ENCODE data around the gene DGKG.
A peak's percentile ranks its signal among the peaks of the same experiment; 100 is the strongest.

The DGKG gene

DNA sequence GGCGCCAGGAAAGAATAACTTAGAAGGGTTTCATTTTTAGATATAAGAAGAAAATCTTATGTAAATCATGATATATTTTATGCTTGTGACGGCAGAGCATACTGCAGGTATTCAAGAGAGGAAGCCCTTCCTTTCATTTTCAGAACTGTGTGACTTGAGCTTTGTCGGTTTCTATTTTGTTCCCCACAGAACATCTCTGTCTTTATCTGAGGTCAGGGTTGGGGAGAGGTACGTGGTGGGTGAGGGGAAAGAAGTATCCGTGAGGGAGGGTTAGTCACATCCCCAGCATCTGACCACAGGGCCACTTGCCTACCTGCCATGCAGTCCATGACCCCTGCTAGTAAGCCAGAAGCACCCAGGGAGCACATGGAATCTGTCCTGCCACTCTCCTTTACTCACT, 126.5 kb downstream of the DGKG start:
- TF ChIP-seq, protein P1, sequence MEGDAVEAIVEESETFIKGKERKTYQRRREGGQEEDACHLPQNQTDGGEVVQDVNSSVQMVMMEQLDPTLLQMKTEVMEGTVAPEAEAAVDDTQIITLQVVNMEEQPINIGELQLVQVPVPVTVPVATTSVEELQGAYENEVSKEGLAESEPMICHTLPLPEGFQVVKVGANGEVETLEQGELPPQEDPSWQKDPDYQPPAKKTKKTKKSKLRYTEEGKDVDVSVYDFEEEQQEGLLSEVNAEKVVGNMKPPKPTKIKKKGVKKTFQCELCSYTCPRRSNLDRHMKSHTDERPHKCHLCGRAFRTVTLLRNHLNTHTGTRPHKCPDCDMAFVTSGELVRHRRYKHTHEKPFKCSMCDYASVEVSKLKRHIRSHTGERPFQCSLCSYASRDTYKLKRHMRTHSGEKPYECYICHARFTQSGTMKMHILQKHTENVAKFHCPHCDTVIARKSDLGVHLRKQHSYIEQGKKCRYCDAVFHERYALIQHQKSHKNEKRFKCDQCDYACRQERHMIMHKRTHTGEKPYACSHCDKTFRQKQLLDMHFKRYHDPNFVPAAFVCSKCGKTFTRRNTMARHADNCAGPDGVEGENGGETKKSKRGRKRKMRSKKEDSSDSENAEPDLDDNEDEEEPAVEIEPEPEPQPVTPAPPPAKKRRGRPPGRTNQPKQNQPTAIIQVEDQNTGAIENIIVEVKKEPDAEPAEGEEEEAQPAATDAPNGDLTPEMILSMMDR (IDR thresholded peaks at IDR 0.05; ENCODE audit: borderline replicate concordance, control extremely low read depth, extremely low read depth, insufficient read depth, missing control alignments): no peak
- in situ Hi-C loops (cut with MboI; ENCODE audit: low sequenced_read_pairs, unreplicated experiment): no loop called here
- peak; percentile 58 for DNase-seq (ENCODE audit: low spot score)

GRCh38 chr3:186234152-186234551, 127.9 kb downstream of the DGKG start:
- TF ChIP-seq, protein P1 (IDR thresholded peaks at IDR 0.05; ENCODE audit: borderline replicate concordance, control extremely low read depth, extremely low read depth, insufficient read depth, missing control alignments): no peak
- in situ Hi-C loops (cut with MboI; ENCODE audit: low sequenced_read_pairs, unreplicated experiment): no loop called here
- DNase-seq (ENCODE audit: low spot score): no peak

GRCh38 chr3:186226482-186226881, 135.6 kb downstream of the DGKG start:
- DNase-seq (ENCODE audit: low spot score): no peak
- TF ChIP-seq, protein P1 (IDR thresholded peaks at IDR 0.05; ENCODE audit: borderline replicate concordance, control extremely low read depth, extremely low read depth, insufficient read depth, missing control alignments): no peak
- in situ Hi-C loops (cut with MboI; ENCODE audit: low sequenced_read_pairs, unreplicated experiment): no loop called here

- in situ Hi-C loops (cut with MboI; ENCODE audit: low sequenced_read_pairs, unreplicated experiment): no loop called here
- TF ChIP-seq, protein P1 (IDR thresholded peaks at IDR 0.05; ENCODE audit: borderline replicate concordance, control extremely low read depth, extremely low read depth, insufficient read depth, missing control alignments): no peak
These were observed 136.4 kb downstream of the DGKG start for GRCh38 chr3:186225603-186226002.

GRCh38 chr3:186224041-186224610, 137.9 kb downstream of the DGKG start:
- in situ Hi-C loops (cut with MboI; ENCODE audit: low sequenced_read_pairs, unreplicated experiment): no loop called here
- TF ChIP-seq, protein P1 (IDR thresholded peaks at IDR 0.05; ENCODE audit: borderline replicate concordance, control extremely low read depth, extremely low read depth, insufficient read depth, missing control alignments): no peak
- DNase-seq (ENCODE audit: low spot score): no peak

More at GRCh38 chr3:186225603-186226002, 136.4 kb downstream of the DGKG start:
- DNase-seq (ENCODE audit: low spot score): peak; percentile 51

GRCh38 chr3:186223476-186223875, 138.6 kb downstream of the DGKG start:
- DNase-seq (ENCODE audit: low spot score): no peak
- TF ChIP-seq, protein P1 (IDR thresholded peaks at IDR 0.05; ENCODE audit: borderline replicate concordance, control extremely low read depth, extremely low read depth, insufficient read depth, missing control alignments): no peak
- in situ Hi-C loops (cut with MboI; ENCODE audit: low sequenced_read_pairs, unreplicated experiment): no loop called here

All from GM13976 (cell line).